WTC11 (cell line): Measurements from ENCODE around the gene SNAI1. TPM values are rescaled to one million over a fixed set of nuclear protein-coding genes. Genes with fewer than 3 reads are reported as not detected.
"Not testable (repeated sequence)": the region's sequence is repeated elsewhere in the genome, so short reads cannot be mapped to it uniquely, and the experiment has no call there.

ENCODE experiments used
- ATAC-seq: fragments of 200-7000 bp; cut with Tn5 transposase; 2 replicates; pipeline ENCODE4 v1.10.0; 2021; ENCODE audit warnings: mild to moderate bottlenecking, moderate library complexity
- CTCF ChIA-PET: fragments of 300-600 bp; sonication (Branson Sonifier 250); formaldehyde crosslinking; loops from one replicate; lab custom pipeline; 2021; ENCODE audit warnings: antibody characterized with exemption; lab: Charles Lee
- POLR2A ChIA-PET: fragments of 350-600 bp; sonication (Branson Sonifier 250); formaldehyde crosslinking; loops from one replicate; lab custom pipeline; 2021; ENCODE audit warnings: antibody characterized with exemption; lab: Charles Lee
- DNase-seq: peaks from one replicate; pipeline ENCODE4 v3.0.0; 2021; ENCODE audit warnings: low spot score
- H3K27ac Mint-ChIP-seq: 2 replicates; pipeline ENCODE4 v1.8.0; 2021; ENCODE audit warnings: mixed read lengths
- H3K27me3 Mint-ChIP-seq: 2 replicates; pipeline ENCODE4 v1.8.0; 2021; ENCODE audit warnings: low read depth, mild to moderate bottlenecking, moderate library complexity, mixed read lengths
- H3K36me3 Mint-ChIP-seq: 2 replicates; pipeline ENCODE4 v1.8.0; 2021; ENCODE audit warnings: mixed read lengths
- H3K4me1 Mint-ChIP-seq: 2 replicates; pipeline ENCODE4 v1.8.0; 2022; ENCODE audit warnings: mixed read lengths
- H3K4me3 Mint-ChIP-seq: 2 replicates; pipeline ENCODE4 v1.8.0; 2021; ENCODE audit warnings: mild to moderate bottlenecking, moderate library complexity, mixed read lengths
- H3K9me3 Mint-ChIP-seq: 2 replicates; pipeline ENCODE4 v1.8.0; 2021; ENCODE audit warnings: mixed read lengths
- ARID4B ChIP-seq: sonication (generic); formaldehyde crosslinking; IDR thresholded peaks from 2 replicates; pipeline ENCODE4 v1.8.0; 2023; ENCODE audit warnings: missing genetic modification reagents, mild to moderate bottlenecking, borderline replicate concordance
- ATF6 ChIP-seq: sonication (generic); formaldehyde crosslinking; IDR thresholded peaks from 2 replicates; pipeline ENCODE4 v1.8.1; 2023; ENCODE audit warnings: mild to moderate bottlenecking, missing genetic modification reagents
- CREB1 ChIP-seq: sonication (generic); formaldehyde crosslinking; IDR thresholded peaks from 2 replicates; pipeline ENCODE4 v1.8.0; 2023; ENCODE audit warnings: mild to moderate bottlenecking, missing genetic modification reagents
- CREM ChIP-seq: sonication (generic); formaldehyde crosslinking; IDR thresholded peaks from 2 replicates; pipeline ENCODE4 v1.8.1; 2022; ENCODE audit warnings: mild to moderate bottlenecking, missing genetic modification reagents, moderate library complexity
- E2F5 ChIP-seq: sonication (generic); formaldehyde crosslinking; IDR thresholded peaks from 2 replicates; pipeline ENCODE4 v1.8.1; 2022; ENCODE audit warnings: mild to moderate bottlenecking, moderate library complexity, missing genetic modification reagents
- EMX1 ChIP-seq: fragments of 250-450 bp; sonication (Bioruptor Pico); IDR thresholded peaks from 2 replicates; pipeline ENCODE4 v1.8.0; 2021; ENCODE audit warnings: mild to moderate bottlenecking
- ERG ChIP-seq: fragments of 250-450 bp; sonication (Bioruptor Pico); IDR thresholded peaks from 2 replicates; pipeline ENCODE4 v1.8.0; 2021; ENCODE audit warnings: mild to moderate bottlenecking
- FOXP4 ChIP-seq: sonication (generic); formaldehyde crosslinking; IDR thresholded peaks from 2 replicates; pipeline ENCODE4 v1.8.0; 2022; ENCODE audit warnings: mild to moderate bottlenecking, missing genetic modification reagents
- GABPB1 ChIP-seq: sonication (generic); formaldehyde crosslinking; IDR thresholded peaks from 2 replicates; pipeline ENCODE4 v1.8.1; 2023; ENCODE audit warnings: mild to moderate bottlenecking, missing genetic modification reagents
- GTF2I ChIP-seq: fragments of 250-450 bp; sonication (Bioruptor Pico); conservative IDR thresholded peaks from 2 replicates; pipeline ENCODE4 v1.4.0; 2021; ENCODE audit warnings: mild to moderate bottlenecking
- NFE2L1 ChIP-seq: sonication (generic); formaldehyde crosslinking; IDR thresholded peaks from 2 replicates; pipeline ENCODE4 v1.8.1; 2023; ENCODE audit warnings: missing genetic modification reagents
- NR1H2 ChIP-seq: sonication (generic); formaldehyde crosslinking; IDR thresholded peaks from 2 replicates; pipeline ENCODE4 v1.9.0; 2021; ENCODE audit warnings: mild to moderate bottlenecking, moderate library complexity, missing genetic modification reagents
- SOX15 ChIP-seq: fragments of 250-450 bp; sonication (Bioruptor Pico); IDR thresholded peaks from 2 replicates; pipeline ENCODE4 v1.9.0; 2021; ENCODE audit warnings: mild to moderate bottlenecking
- ZBTB21 ChIP-seq: sonication (generic); formaldehyde crosslinking; IDR thresholded peaks from 2 replicates; pipeline ENCODE4 v1.8.1; 2023; ENCODE audit warnings: mild to moderate bottlenecking, missing genetic modification reagents, borderline replicate concordance
- ZNF138 ChIP-seq: sonication (generic); formaldehyde crosslinking; conservative IDR thresholded peaks from 2 replicates; pipeline ENCODE4 v1.8.1; 2022; ENCODE audit warnings: mild to moderate bottlenecking, moderate library complexity, missing genetic modification reagents
- ZNF219 ChIP-seq: sonication (generic); formaldehyde crosslinking; IDR thresholded peaks from 2 replicates; pipeline ENCODE4 v1.8.0; 2023; ENCODE audit warnings: missing genetic modification reagents, mild to moderate bottlenecking, borderline replicate concordance
- ZNF423 ChIP-seq: fragments of 250-450 bp; sonication (Bioruptor Pico); IDR thresholded peaks from 2 replicates; pipeline ENCODE4 v2.1.2; 2022; ENCODE audit warnings: mild to moderate bottlenecking, moderate library complexity
- ZNF671 ChIP-seq: fragments of 250-450 bp; sonication (Bioruptor Pico); IDR thresholded peaks from 2 replicates; pipeline ENCODE4 v1.8.0; 2021; ENCODE audit warnings: mild to moderate bottlenecking
- total RNA-seq: library from RNA; stranded (reverse); gene quantifications from 3 replicates; pipeline ENCODE4 v1.2.3, GENCODE V29; 2021

SNAI1 gene
- total RNA-seq, 1 experiment from 2014 or later: 7.9 TPM

- ChIA-PET CTCF (interaction anchor here (1.2 kb wide), 1 partner anchor 15 kb away, joined by 3 read pairs; no protein-coding TSS in a partner anchor), POLR2A (interaction anchor here (1.1 kb wide), 1 partner anchor 11 kb away, joined by 4 read pairs; no protein-coding TSS in a partner anchor)
- not testable (repeated sequence) for H3K4me3 Mint-ChIP-seq, H3K36me3 Mint-ChIP-seq, DNase-seq, ATAC-seq, H3K27ac Mint-ChIP-seq, H3K4me1 Mint-ChIP-seq, H3K9me3 Mint-ChIP-seq, H3K27me3 Mint-ChIP-seq
- TF ChIP-seq GABPB1: peak; percentile 43; the same call in 1 of the 2 replicates
These were observed 17.9 kb downstream of the SNAI1 start for GRCh38 chr20:50000548-50001222.

GRCh38 chr20:50001784-50002311 is 19.1 kb downstream of the SNAI1 start:
- Mint-ChIP-seq H3K9me3 (no peaks in the 10 kb centered on the region), H3K27me3 (no peaks in the 10 kb centered on the region), H3K4me3 (no peak overlapping the region), H3K36me3 (no peaks in the 10 kb centered on the region), H3K4me1 (0 out of 2 replicates have a peak, but pooled peaks cover 4% of the 10 kb centered on the region), H3K27ac (no peak overlapping the region)
- no peak for TF ChIP-seq EMX1 (CRISPR knock-in tag)
- TF ChIP-seq GTF2I (CRISPR knock-in tag): no peak
- no peak for TF ChIP-seq NR1H2 (CRISPR knock-in tag)
- ChIA-PET CTCF (interaction anchor here (0.7 to 0.9 kb wide), 2 partner anchors 57 to 69 kb away, joined by 4 to 5 read pairs; no protein-coding TSS in a partner anchor), POLR2A (interaction anchor here (1.1 kb wide), 1 partner anchor 12 kb away, joined by 4 read pairs; no protein-coding TSS in a partner anchor)
- no peak for ATAC-seq
- no peak for DNase-seq

- H3K4me3 Mint-ChIP-seq: no peak overlapping the region
- CTCF ChIA-PET: interaction anchor here (0.7 kb wide), 1 partner anchor 68 kb away, joined by 3 read pairs; no protein-coding TSS in a partner anchor
- TF ChIP-seq ZNF423 (no peak), ZNF219 (no peak), NFE2L1 (CRISPR knock-in tag) (no peak), SOX15 (CRISPR knock-in tag) (no peak), GABPB1 (peak; percentile 67), ZNF138 (CRISPR knock-in tag) (no peak), CREM (CRISPR knock-in tag) (no peak), ZBTB21 (CRISPR knock-in tag) (no peak)
- TF ChIP-seq, all 79 proteins: peak for 1
- Mint-ChIP-seq H3K4me1 (0 out of 2 replicates have a peak, but pooled peaks cover 2% of the 10 kb centered on the region), H3K27me3 (no peaks in the 10 kb centered on the region), H3K36me3 (no peaks in the 10 kb centered on the region), H3K9me3 (no peaks in the 10 kb centered on the region), H3K27ac (no peak overlapping the region; the same call in 1 of the 2 replicates)
- DNase-seq: no peak
- ATAC-seq: no peak
- POLR2A ChIA-PET: no interaction called here
These were observed 20.5 kb downstream of the SNAI1 start for GRCh38 chr20:50003253-50003656.

- Mint-ChIP-seq H3K4me1 (0 out of 2 replicates have a peak, but pooled peaks cover 2% of the 10 kb centered on the region), H3K9me3 (no peaks in the 10 kb centered on the region), H3K27ac (no peak overlapping the region; the same call in 1 of the 2 replicates), H3K36me3 (no peaks in the 10 kb centered on the region), H3K27me3 (no peaks in the 10 kb centered on the region), H3K4me3 (no peak overlapping the region)
- no peak for ATAC-seq
- no peak for DNase-seq
- CTCF ChIA-PET: interaction anchor here (0.9 to 3.5 kb wide), 2 partner anchors 67 to 175 kb away, joined by 6 to 16 read pairs; no protein-coding TSS in a partner anchor
- POLR2A ChIA-PET: no interaction called here
- TF ChIP-seq ZNF671: no peak
- no peak for TF ChIP-seq FOXP4 (CRISPR knock-in tag)
- no peak for TF ChIP-seq ARID4B (CRISPR knock-in tag)
- TF ChIP-seq ERG (CRISPR knock-in tag): no peak
- TF ChIP-seq E2F5: no peak
- TF ChIP-seq CREB1 (CRISPR knock-in tag): no peak
- TF ChIP-seq ATF6 (CRISPR knock-in tag): no peak
- no peak for TF ChIP-seq SOX15 (CRISPR knock-in tag)
These were observed 21.4 kb downstream of the SNAI1 start for GRCh38 chr20:50004229-50004628.
